Renal cortex interstitium (tissue), 11 donors: Measurements from ENCODE around the gene TBL1X. TPM values are rescaled to one million over a fixed set of nuclear protein-coding genes. Genes with fewer than 3 reads are reported as not detected.
"Not testable (repeated sequence)": the region's sequence is repeated elsewhere in the genome, so short reads cannot be mapped to it uniquely, and the experiment has no call there.

Experiments
- DNase-seq, 11 donors: peaks; one replicate each; pipeline ENCODE4 v3.0.0-alpha.2; 2013; ENCODE audit warnings: low read depth in 9 of 11, low spot score in 4 of 11; ENCODE audit errors: extremely low read depth in 1 of 11
- polyA plus RNA-seq, 3 donors: library from polyadenylated mRNA; unstranded; fragments of 120-200 nt; gene quantifications; one replicate each; pipeline ENCODE4 v1.2.1, GENCODE V29; 2013; ENCODE audit not compliant: insufficient read length in 3 of 3

The TBL1X gene
- polyA plus RNA-seq, 3 donors = 26.9 to 29.1 (median 27.1) TPM

- no peak for DNase-seq
Measured at GRCh38 chrX:9520217-9520590, 55.3 kb downstream of the TBL1X start.

- DNase-seq = no peak
Measured at GRCh38 chrX:9522378-9523155, 57.7 kb downstream of the TBL1X start.

- no peak for DNase-seq
Measured at GRCh38 chrX:9525511-9526248, 60.8 kb downstream of the TBL1X start.

GRCh38 chrX:9526965-9527364 lies 62.1 kb downstream of the TBL1X start:
- no peak for DNase-seq

GRCh38 chrX:9528498-9528897 lies 63.6 kb downstream of the TBL1X start:
- no peak for DNase-seq

- no peak for DNase-seq
Measured at GRCh38 chrX:9529223-9529622, 64.4 kb downstream of the TBL1X start.

- peak in 3 of 11 donors; percentile 32 to 43 (median 37) for DNase-seq
Measured at GRCh38 chrX:9530848-9531274, 66.0 kb downstream of the TBL1X start.

- no peak for DNase-seq
Measured at GRCh38 chrX:9532349-9532748, 67.5 kb downstream of the TBL1X start.

- DNase-seq = no peak
Measured at GRCh38 chrX:9533611-9534010, 68.8 kb downstream of the TBL1X start.

GRCh38 chrX:9534686-9535085 lies 69.8 kb downstream of the TBL1X start:
- DNase-seq = no peak

GRCh38 chrX:9535101-9535500 lies 70.2 kb downstream of the TBL1X start:
- no peak for DNase-seq

GRCh38 chrX:9536156-9536555 lies 71.3 kb downstream of the TBL1X start:
- DNase-seq = not testable (repeated sequence)

GRCh38 chrX:9537781-9538180 lies 72.9 kb downstream of the TBL1X start:
- no peak for DNase-seq

GRCh38 chrX:9538544-9539045 lies 73.7 kb downstream of the TBL1X start:
- no peak for DNase-seq

GRCh38 chrX:9539605-9540387 lies 74.9 kb downstream of the TBL1X start:
- no peak for DNase-seq

GRCh38 chrX:9542106-9542760 lies 77.4 kb downstream of the TBL1X start:
- no peak for DNase-seq

GRCh38 chrX:9542761-9543111 lies 77.9 kb downstream of the TBL1X start:
- no peak for DNase-seq

- DNase-seq = no peak
Measured at GRCh38 chrX:9555354-9555753, 90.5 kb downstream of the TBL1X start.

- DNase-seq = no peak
Measured at GRCh38 chrX:9557091-9557490, 92.2 kb downstream of the TBL1X start.
